ENCODE data around the gene PIP4K2B.

- TF ChIP-seq YY1 (IDR thresholded peaks at IDR 0.05; ENCODE audit: insufficient read depth, insufficient read length) (no peak), SUZ12 (IDR thresholded peaks at IDR 0.05; ENCODE audit: extremely low read depth, insufficient read depth, insufficient read length) (no peak), ZNF274 (IDR thresholded peaks at IDR 0.05; ENCODE audit: low read depth, low read length) (no peak)
These were observed 2.8 kb downstream of the PIP4K2B start for GRCh38 chr17:38796451-38797157.
